Cardiac atrium fibroblast (primary cell): Measurements from ENCODE around the gene SCT. TPM values are rescaled to one million over a fixed set of nuclear protein-coding genes. Genes with fewer than 3 reads are reported as not detected.

ENCODE experiments used
- total RNA-seq: library from RNA; depleted of rRNA; stranded (reverse); fragments of >200 nt; gene quantifications from 2 replicates; pipeline ENCODE4 v1.2.3, GENCODE V29; 2015

Gene SCT, protein sequence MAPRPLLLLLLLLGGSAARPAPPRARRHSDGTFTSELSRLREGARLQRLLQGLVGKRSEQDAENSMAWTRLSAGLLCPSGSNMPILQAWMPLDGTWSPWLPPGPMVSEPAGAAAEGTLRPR
- total RNA-seq = not detected in 2 replicates

DNA sequence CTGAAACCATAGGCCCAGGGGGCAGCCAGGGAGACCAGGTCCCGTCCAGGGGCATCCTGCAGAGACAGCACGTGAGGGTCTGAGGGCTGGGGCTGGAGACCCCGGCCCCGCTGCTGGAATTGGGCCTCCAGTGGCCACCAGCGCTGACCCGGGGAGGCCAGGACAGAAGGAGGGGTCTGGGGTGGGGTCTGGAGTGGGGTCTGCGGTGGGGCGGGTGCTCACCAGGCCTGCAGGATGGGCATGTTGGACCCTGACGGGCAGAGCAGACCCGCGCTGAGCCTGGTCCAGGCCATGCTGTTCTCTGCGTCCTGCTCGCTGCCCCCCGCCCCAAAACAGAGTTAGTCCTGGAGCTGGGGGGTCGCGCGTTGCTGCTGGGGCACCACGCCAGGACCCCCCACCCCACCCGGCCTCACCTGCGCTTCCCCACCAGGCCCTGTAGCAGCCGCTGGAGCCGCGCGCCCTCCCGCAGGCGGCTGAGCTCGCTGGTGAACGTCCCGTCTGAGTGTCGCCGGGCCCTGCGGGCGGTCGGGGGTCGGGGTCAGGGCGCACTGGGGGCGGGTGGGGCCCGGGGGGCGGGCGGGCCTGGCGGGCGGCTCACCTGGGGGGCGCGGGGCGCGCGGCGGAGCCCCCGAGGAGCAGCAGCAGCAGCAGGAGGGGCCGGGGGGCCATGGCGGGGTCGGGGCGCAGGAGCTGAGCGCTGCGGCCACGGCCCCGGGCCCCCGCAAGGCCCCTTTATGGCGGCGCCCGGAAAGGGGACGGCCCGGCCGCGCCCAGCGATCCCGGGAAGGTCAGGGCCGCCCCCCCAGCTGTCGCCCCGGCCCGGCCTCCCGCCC lies at the start of gene SCT:
Gene SCT (minus strand): TSS at position 707 of the 833 bp plus-strand sequence. CDS start 38 bp downstream, at position 669.

DNA sequence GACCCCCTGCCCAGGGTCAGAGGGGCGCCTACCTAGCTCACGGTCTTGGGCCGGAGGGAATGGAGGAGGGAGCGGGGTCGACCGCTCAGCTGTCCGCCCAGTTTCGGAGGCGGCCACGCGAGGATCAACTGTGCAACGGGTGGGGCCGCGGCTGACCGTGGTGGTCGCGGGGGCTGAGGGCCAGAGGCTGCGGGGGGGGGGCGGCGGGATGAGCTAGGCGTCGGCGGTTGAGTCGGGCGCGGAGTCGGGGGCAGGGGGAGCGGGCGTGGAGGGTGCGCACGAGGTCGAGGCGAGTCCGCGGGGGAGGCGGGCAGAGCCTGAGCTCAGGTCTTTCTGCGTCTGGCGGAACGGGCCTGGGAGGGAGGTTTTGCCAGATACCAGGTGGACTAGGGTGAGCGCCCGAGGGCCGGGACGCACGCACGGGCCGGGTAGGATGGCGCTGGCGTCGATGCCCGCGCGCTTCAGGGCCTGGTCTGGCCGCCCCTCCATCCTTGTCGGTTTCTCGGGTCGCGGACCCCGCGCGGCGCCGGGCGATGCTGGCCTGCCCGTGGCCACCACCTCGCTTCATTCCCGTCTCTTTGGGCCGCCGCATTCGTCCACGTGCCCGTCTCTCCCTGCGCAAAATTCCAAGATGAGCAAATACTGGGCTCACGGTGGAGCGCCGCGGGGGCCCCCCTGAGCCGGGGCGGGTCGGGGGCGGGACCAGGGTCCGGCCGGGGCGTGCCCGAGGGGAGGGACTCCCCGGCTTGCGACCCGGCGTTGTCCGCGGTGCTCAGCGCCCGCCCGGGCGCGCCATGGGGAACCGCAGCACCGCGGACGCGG lies 9.7 kb upstream of the SCT start, which contains the start of gene DRD4:
Gene DRD4 (plus strand): TSS at position 759 of the 822 bp plus-strand sequence. CDS start 36 bp downstream, at position 795.

DNA sequence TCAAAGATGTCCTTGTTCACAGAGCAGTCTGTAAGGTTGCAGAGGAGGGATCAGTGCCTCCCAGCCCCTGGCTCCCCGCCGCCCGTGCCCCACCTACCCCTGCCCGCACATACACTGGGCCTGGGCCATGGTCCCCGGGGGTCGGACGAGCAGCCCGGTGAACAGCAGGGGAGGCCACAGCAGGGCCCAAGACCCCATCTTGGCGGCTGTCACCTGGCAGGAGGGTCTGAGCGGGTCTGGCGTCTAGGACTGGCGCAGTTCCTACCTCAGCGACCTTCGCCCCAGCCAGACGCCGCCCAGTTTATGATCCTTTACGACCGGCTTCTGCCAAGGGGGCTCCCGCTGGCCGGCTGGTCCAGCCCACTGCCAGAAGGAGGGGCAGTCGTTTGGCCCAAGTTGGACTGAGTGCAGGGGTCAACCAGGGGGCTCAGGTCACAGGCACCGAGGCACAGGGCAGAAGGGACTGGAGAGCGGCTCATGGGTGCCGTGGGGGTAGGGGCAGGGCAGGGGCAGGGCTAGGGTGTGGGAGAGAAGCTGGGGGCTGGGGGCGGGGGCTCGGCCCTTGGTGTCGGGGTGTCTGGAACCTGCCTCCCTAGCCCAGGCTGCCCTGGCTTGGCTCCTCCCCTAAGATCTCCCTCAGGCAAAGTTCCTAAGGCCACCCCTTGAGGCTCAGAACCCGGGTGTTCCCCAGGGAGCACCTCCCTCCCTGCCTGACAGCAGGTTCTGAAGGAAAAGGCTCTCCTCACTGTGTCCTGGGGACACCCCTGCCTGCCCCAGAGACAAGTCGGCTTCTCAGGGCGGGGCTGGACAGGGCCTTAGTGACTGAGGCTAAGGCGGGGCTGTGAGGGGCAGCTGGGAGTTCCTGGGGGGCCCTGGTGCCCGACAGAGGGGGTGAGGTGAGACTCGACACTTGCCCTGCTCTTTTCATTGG lies 2.0 kb downstream of the SCT start, which contains the start of gene CDHR5:
Gene CDHR5 (minus strand): TSS at position 251 of the 931 bp plus-strand sequence. CDS start 53 bp downstream, at position 198.

DNA sequence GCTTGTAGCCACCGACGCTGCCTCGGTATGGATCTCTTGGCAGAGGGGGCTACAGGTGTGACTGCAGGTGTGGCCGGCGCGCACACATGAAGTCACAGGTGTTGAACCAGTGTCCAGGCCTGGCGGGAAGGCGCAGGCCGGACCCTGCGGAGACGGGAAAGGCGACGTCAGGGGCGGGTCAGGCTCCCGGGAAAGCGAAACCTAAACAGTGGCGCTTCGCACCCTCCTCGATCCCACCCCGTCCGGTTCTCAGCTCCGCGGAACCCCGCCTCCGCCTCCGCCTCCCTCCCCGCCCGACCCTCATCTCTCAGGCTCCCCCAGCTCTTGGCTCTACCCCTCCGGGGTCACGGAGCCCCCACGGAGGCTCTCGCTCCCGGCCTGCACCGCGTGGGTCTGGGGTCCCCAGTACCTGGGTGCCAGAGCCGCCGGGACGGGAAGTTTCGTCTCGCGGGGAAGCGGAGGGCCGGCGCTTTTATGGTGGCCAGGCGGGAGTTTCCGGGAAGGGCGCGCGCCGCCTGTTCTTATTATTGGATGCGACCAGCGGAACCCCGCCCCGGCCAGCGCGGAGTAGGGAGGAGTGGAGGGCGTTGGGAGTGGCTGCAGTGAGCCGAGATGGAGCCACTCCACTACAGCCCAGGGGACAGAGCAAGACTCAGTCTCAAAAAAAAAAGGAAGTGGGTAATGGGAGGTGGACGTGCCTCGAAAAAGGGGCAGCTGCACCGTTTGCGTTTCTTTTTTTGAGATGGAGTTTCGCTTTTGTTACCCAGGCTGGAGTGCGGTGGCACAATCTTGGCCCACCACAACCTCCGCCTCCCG lies 11.3 kb downstream of the SCT start, which contains the start of gene IRF7:
Gene IRF7 (minus strand): TSS at position 447 of the 816 bp plus-strand sequence. CDS start 586 bp downstream, outside the sequence.

Other genes with a start within 250 kb of the SCT start
- 0.54 and 3.2 TPM in 2 replicates for gene PKP3, start 233.0 kb downstream of the SCT start, total RNA-seq
- 42.4 and 43.0 TPM in 2 replicates for gene SIGIRR, start 212.2 kb downstream of the SCT start, total RNA-seq
- not detected in 2 replicates for gene ANO9, start 185.2 kb downstream of the SCT start, total RNA-seq
- 36.3 and 40.8 TPM in 2 replicates for gene PTDSS2, start 176.9 kb downstream of the SCT start, total RNA-seq
- gene RNH1, start 119.9 kb downstream of the SCT start, total RNA-seq = 451 and 498 TPM in 2 replicates
- 46.4 and 67.1 TPM in 2 replicates for gene HRAS, start 91.6 kb downstream of the SCT start, total RNA-seq
- gene LRRC56, start 89.7 kb downstream of the SCT start, total RNA-seq = 0.16 and 1.3 TPM in 2 replicates
- gene LMNTD2, start 66.4 kb downstream of the SCT start, total RNA-seq = 0.81 and 3.1 TPM in 2 replicates
- gene RASSF7, start 66.2 kb downstream of the SCT start, total RNA-seq = 8.3 and 11.3 TPM in 2 replicates
- 13.0 and 17.2 TPM in 2 replicates for gene PHRF1, start 50.7 kb downstream of the SCT start, total RNA-seq
- gene IRF7, start 11.2 kb downstream of the SCT start, total RNA-seq = 20.4 and 34.1 TPM in 2 replicates
- gene CDHR5, start 2.2 kb downstream of the SCT start, total RNA-seq = not detected in 2 replicates
- not detected in 2 replicates for gene DRD4, start 10.1 kb upstream of the SCT start, total RNA-seq
- gene DEAF1, start 68.0 kb upstream of the SCT start, total RNA-seq = 25.1 and 28.2 TPM in 2 replicates
- gene TMEM80, start 68.6 kb upstream of the SCT start, total RNA-seq = 16.6 and 29.0 TPM in 2 replicates
- gene EPS8L2, start 79.0 kb upstream of the SCT start, total RNA-seq = 11.7 and 14.1 TPM in 2 replicates
- gene TALDO1, start 120.3 kb upstream of the SCT start, total RNA-seq = 167 and 182 TPM in 2 replicates
- gene GATD1, start 150.3 kb upstream of the SCT start, total RNA-seq = 39.0 and 42.3 TPM in 2 replicates
- 0.97 and 2.2 TPM in 2 replicates for gene CEND1, start 162.9 kb upstream of the SCT start, total RNA-seq
- gene SLC25A22, start 171.1 kb upstream of the SCT start, total RNA-seq = 26.9 and 46.8 TPM in 2 replicates
- 5.2 and 7.2 TPM in 2 replicates for gene PIDD1, start 178.1 kb upstream of the SCT start, total RNA-seq
- gene RPLP2, start 182.8 kb upstream of the SCT start, total RNA-seq = 498 and 553 TPM in 2 replicates
- gene PNPLA2, start 191.7 kb upstream of the SCT start, total RNA-seq = 27.1 and 29.4 TPM in 2 replicates
- 0.32 and 0.72 TPM in 2 replicates for gene CRACR2B, start 200.7 kb upstream of the SCT start, total RNA-seq
- gene CD151, start 205.8 kb upstream of the SCT start, total RNA-seq = 654 and 667 TPM in 2 replicates
- gene POLR2L, start 215.3 kb upstream of the SCT start, total RNA-seq = 209 and 229 TPM in 2 replicates
- gene TSPAN4, start 215.7 kb upstream of the SCT start, total RNA-seq = 281 and 292 TPM in 2 replicates